ENCODE data around the gene CD200R1L. TPM values are rescaled to one million over a fixed set of nuclear protein-coding genes. Genes with fewer than 3 reads are reported as not detected.
A peak's percentile ranks its signal among the peaks of the same experiment; 100 is the strongest.

Gene CD200R1L
- not detected in 2 replicates for total RNA-seq (2014; rRNA removed; shearing (Covaris generic))

- no peak for DNase-seq
- no peaks in the 10 kb centered on the region for H3K36me3 ChIP-seq (replicated peaks; ENCODE audit: control insufficient read depth, insufficient read depth, low read length)
- no peaks in the 10 kb centered on the region for H3K27me3 ChIP-seq (ENCODE audit: control insufficient read depth, insufficient read depth, low read length)
- H3K4me3 ChIP-seq (ENCODE audit: insufficient read depth, low read depth, low read length): no peak within 1 kb of the TSS
These were observed at the start of gene CD200R1L for GRCh38 chr3:112846764-112847163. Gene CD200R1L (minus strand): TSS chr3:112846864. CDS start chr3:112829367, 17,497 bp downstream.

GRCh38 chr3:112894258-112894657 is 47.6 kb upstream of the CD200R1L start:
- Histone ChIP-seq H3K27me3 (ENCODE audit: control insufficient read depth, insufficient read depth, low read length) (no peaks in the 10 kb centered on the region), H3K4me3 (ENCODE audit: insufficient read depth, low read depth, low read length) (no peak overlapping the region), H3K36me3 (replicated peaks; ENCODE audit: control insufficient read depth, insufficient read depth, low read length) (no peaks in the 10 kb centered on the region)
- DNase-seq: peak; percentile 8

GRCh38 chr3:112889357-112889756 is 42.7 kb upstream of the CD200R1L start:
- no peak overlapping the region for H3K4me3 ChIP-seq (ENCODE audit: insufficient read depth, low read depth, low read length)
- no peaks in the 10 kb centered on the region for H3K27me3 ChIP-seq (ENCODE audit: control insufficient read depth, insufficient read depth, low read length)
- H3K36me3 ChIP-seq (replicated peaks; ENCODE audit: control insufficient read depth, insufficient read depth, low read length): no peaks in the 10 kb centered on the region
- DNase-seq: no peak

- no peak overlapping the region for H3K4me3 ChIP-seq (ENCODE audit: insufficient read depth, low read depth, low read length)
- no peaks in the 10 kb centered on the region for H3K36me3 ChIP-seq (replicated peaks; ENCODE audit: control insufficient read depth, insufficient read depth, low read length)
- no peak for DNase-seq
- H3K27me3 ChIP-seq (ENCODE audit: control insufficient read depth, insufficient read depth, low read length): no peaks in the 10 kb centered on the region
These were observed 41.9 kb upstream of the CD200R1L start for GRCh38 chr3:112888381-112889085.

GRCh38 chr3:112884678-112885290 is 38.1 kb upstream of the CD200R1L start:
- DNase-seq: no peak
- Histone ChIP-seq H3K36me3 (replicated peaks; ENCODE audit: control insufficient read depth, insufficient read depth, low read length) (no peaks in the 10 kb centered on the region), H3K27me3 (ENCODE audit: control insufficient read depth, insufficient read depth, low read length) (no peaks in the 10 kb centered on the region), H3K4me3 (ENCODE audit: insufficient read depth, low read depth, low read length) (no peak overlapping the region)

- Histone ChIP-seq H3K27me3 (ENCODE audit: control insufficient read depth, insufficient read depth, low read length) (no peaks in the 10 kb centered on the region), H3K36me3 (replicated peaks; ENCODE audit: control insufficient read depth, insufficient read depth, low read length) (no peaks in the 10 kb centered on the region), H3K4me3 (ENCODE audit: insufficient read depth, low read depth, low read length) (no peak overlapping the region)
- no peak for DNase-seq
These were observed 35.2 kb upstream of the CD200R1L start for GRCh38 chr3:112881891-112882290.

- Histone ChIP-seq H3K4me3 (ENCODE audit: insufficient read depth, low read depth, low read length) (no peak overlapping the region), H3K27me3 (ENCODE audit: control insufficient read depth, insufficient read depth, low read length) (no peaks in the 10 kb centered on the region), H3K36me3 (replicated peaks; ENCODE audit: control insufficient read depth, insufficient read depth, low read length) (no peaks in the 10 kb centered on the region)
- DNase-seq: no peak
These were observed 28.9 kb upstream of the CD200R1L start for GRCh38 chr3:112875561-112875960.

- Histone ChIP-seq H3K27me3 (ENCODE audit: control insufficient read depth, insufficient read depth, low read length) (no peaks in the 10 kb centered on the region), H3K4me3 (ENCODE audit: insufficient read depth, low read depth, low read length) (no peak overlapping the region), H3K36me3 (replicated peaks; ENCODE audit: control insufficient read depth, insufficient read depth, low read length) (no peaks in the 10 kb centered on the region)
- DNase-seq: no peak
These were observed 28.1 kb upstream of the CD200R1L start for GRCh38 chr3:112874725-112875124.

DNA sequence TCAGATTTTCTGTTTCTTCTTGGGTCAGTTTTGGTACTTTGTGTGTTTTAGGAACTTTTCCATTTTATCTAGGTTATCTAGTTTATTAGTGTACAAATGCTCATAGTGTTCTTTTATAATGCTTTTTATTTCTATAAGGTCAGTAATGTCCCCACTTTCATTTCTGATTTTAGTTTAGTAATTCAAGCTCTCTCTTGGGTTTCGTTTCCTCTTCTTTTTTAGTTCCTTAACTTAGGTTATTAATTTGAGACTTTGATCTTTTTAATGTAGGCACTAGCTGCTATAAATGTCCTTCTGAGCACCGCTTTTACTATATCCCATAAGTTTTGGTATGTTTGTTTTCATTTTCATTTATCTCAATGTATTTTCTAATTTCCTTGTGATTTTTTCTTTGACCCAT is 27.0 kb upstream of the CD200R1L start:
- Histone ChIP-seq H3K36me3 (replicated peaks; ENCODE audit: control insufficient read depth, insufficient read depth, low read length) (no peaks in the 10 kb centered on the region), H3K4me3 (ENCODE audit: insufficient read depth, low read depth, low read length) (no peak overlapping the region), H3K27me3 (ENCODE audit: control insufficient read depth, insufficient read depth, low read length) (no peaks in the 10 kb centered on the region)
- DNase-seq: no peak

GRCh38 chr3:112871735-112872134 is 25.1 kb upstream of the CD200R1L start:
- Histone ChIP-seq H3K27me3 (ENCODE audit: control insufficient read depth, insufficient read depth, low read length) (no peaks in the 10 kb centered on the region), H3K36me3 (replicated peaks; ENCODE audit: control insufficient read depth, insufficient read depth, low read length) (no peaks in the 10 kb centered on the region), H3K4me3 (ENCODE audit: insufficient read depth, low read depth, low read length) (no peak overlapping the region)
- peak; percentile 6 for DNase-seq

GRCh38 chr3:112865757-112866156 is 19.1 kb upstream of the CD200R1L start:
- Histone ChIP-seq H3K27me3 (ENCODE audit: control insufficient read depth, insufficient read depth, low read length) (no peaks in the 10 kb centered on the region), H3K36me3 (replicated peaks; ENCODE audit: control insufficient read depth, insufficient read depth, low read length) (no peaks in the 10 kb centered on the region), H3K4me3 (ENCODE audit: insufficient read depth, low read depth, low read length) (no peak overlapping the region)
- DNase-seq: no peak

GRCh38 chr3:112860898-112861297 is 14.2 kb upstream of the CD200R1L start:
- DNase-seq: no peak
- H3K36me3 ChIP-seq (replicated peaks; ENCODE audit: control insufficient read depth, insufficient read depth, low read length): no peaks in the 10 kb centered on the region
- H3K4me3 ChIP-seq (ENCODE audit: insufficient read depth, low read depth, low read length): no peak overlapping the region
- H3K27me3 ChIP-seq (ENCODE audit: control insufficient read depth, insufficient read depth, low read length): no peaks in the 10 kb centered on the region

DNA sequence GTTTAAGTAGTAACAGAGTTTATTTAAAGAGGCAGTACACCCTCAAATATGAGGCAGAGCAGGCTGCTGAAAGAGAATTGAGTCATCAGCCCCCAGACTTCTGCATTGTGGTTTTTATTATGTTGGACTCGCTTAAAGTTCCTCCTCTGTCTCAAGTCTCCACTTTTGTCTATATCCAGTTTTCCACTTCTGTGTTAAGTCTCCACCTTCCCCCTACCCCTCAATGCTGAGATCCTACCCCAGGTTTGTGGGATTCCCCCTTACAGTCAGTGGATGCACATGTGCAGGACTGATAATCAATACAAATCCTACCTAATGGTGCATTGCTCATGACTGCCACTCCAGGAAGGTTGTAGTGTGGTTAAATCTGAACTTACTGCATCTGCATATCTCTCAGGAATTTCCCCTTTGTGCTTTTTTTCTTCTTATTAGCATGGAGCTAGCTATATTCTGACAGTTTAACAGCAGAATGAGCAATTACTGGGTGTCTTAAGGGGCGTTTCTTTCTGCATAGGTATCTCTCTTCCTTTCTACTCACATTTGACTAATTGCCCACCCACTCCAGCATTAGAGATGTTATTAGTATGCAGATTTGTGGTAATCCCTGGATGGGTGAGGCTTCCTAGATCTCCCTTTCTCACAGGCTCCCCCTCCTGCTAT is 11.9 kb upstream of the CD200R1L start:
- Histone ChIP-seq H3K36me3 (replicated peaks; ENCODE audit: control insufficient read depth, insufficient read depth, low read length) (no peaks in the 10 kb centered on the region), H3K27me3 (ENCODE audit: control insufficient read depth, insufficient read depth, low read length) (no peaks in the 10 kb centered on the region), H3K4me3 (ENCODE audit: insufficient read depth, low read depth, low read length) (no peak overlapping the region)
- DNase-seq: no peak

DNA sequence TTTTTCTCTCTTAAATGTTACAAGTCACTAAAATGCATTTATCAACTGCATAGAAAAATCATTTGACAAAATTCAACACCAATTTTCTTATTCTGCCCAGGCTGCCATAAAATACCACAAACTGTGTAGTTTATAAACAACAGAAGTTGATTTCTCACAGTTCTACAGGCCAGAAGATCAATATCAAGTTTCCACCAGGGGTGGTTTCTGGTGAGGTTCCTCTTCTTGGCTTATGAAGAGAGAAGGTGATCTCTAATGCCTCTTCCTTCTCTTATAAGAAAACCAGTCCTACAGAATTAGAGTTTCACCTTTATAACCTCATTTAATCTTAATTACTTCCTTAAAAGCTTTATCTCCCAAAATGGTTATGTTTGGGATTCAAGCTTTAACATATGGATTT is 10.9 kb upstream of the CD200R1L start:
- no peaks in the 10 kb centered on the region for H3K27me3 ChIP-seq (ENCODE audit: control insufficient read depth, insufficient read depth, low read length)
- H3K4me3 ChIP-seq (ENCODE audit: insufficient read depth, low read depth, low read length): no peak overlapping the region
- no peaks in the 10 kb centered on the region for H3K36me3 ChIP-seq (replicated peaks; ENCODE audit: control insufficient read depth, insufficient read depth, low read length)
- no peak for DNase-seq

- H3K36me3 ChIP-seq (replicated peaks; ENCODE audit: control insufficient read depth, insufficient read depth, low read length): no peaks in the 10 kb centered on the region
- H3K27me3 ChIP-seq (ENCODE audit: control insufficient read depth, insufficient read depth, low read length): no peaks in the 10 kb centered on the region
- no peak for DNase-seq
- H3K4me3 ChIP-seq (ENCODE audit: insufficient read depth, low read depth, low read length): no peak overlapping the region
These were observed 9.9 kb upstream of the CD200R1L start for GRCh38 chr3:112856537-112856936.

Measured in H7 (cell line).